COR-L47 (cell line): ENCODE measurements around the gene ITLN1.
A peak's percentile ranks its signal among the peaks of the same experiment; 100 is the strongest.

ENCODE experiments used
- DNase-seq: peaks from one replicate; lab custom pipeline; 2025; lab: John Stamatoyannopoulos, UW

The ITLN1 gene

GRCh38 chr1:160858097-160858496, 26.9 kb downstream of the ITLN1 start:
- DNase-seq = no peak

- no peak for DNase-seq
Observed at GRCh38 chr1:160855181-160855981, 29.6 kb downstream of the ITLN1 start.

- no peak for DNase-seq
Observed at GRCh38 chr1:160853754-160854153, 31.2 kb downstream of the ITLN1 start.

- DNase-seq = no peak
Observed at GRCh38 chr1:160853014-160853413, 32.0 kb downstream of the ITLN1 start.

- no peak for DNase-seq
Observed at GRCh38 chr1:160850993-160851392, 34.0 kb downstream of the ITLN1 start.

- DNase-seq = no peak
Observed at GRCh38 chr1:160850541-160850940, 34.4 kb downstream of the ITLN1 start.

GRCh38 chr1:160846281-160846680, 38.7 kb downstream of the ITLN1 start:
- no peak for DNase-seq

- no peak for DNase-seq
Observed at GRCh38 chr1:160844447-160845232, 40.3 kb downstream of the ITLN1 start.

- DNase-seq = no peak
Observed at GRCh38 chr1:160841079-160841478, 43.9 kb downstream of the ITLN1 start.

GRCh38 chr1:160839746-160840145, 45.2 kb downstream of the ITLN1 start:
- no peak for DNase-seq

GRCh38 chr1:160838888-160839287, 46.1 kb downstream of the ITLN1 start:
- DNase-seq = no peak

GRCh38 chr1:160837558-160838205, 47.3 kb downstream of the ITLN1 start:
- no peak for DNase-seq

GRCh38 chr1:160836981-160837557, 47.9 kb downstream of the ITLN1 start:
- no peak for DNase-seq

GRCh38 chr1:160836561-160836960, 48.4 kb downstream of the ITLN1 start:
- DNase-seq = no peak

- no peak for DNase-seq
Observed at GRCh38 chr1:160835751-160836150, 49.2 kb downstream of the ITLN1 start.

- no peak for DNase-seq
Observed at GRCh38 chr1:160834945-160835565, 49.9 kb downstream of the ITLN1 start.

- peak; percentile 8 for DNase-seq
Observed at GRCh38 chr1:160830321-160831153, 54.4 kb downstream of the ITLN1 start.

- no peak for DNase-seq
Observed at GRCh38 chr1:160829766-160830165, 55.2 kb downstream of the ITLN1 start.

GRCh38 chr1:160827418-160827817, 57.6 kb downstream of the ITLN1 start:
- DNase-seq = no peak

GRCh38 chr1:160826546-160826945, 58.4 kb downstream of the ITLN1 start:
- no peak for DNase-seq
